Measurements from ENCODE around the gene CDIPT.

DNA sequence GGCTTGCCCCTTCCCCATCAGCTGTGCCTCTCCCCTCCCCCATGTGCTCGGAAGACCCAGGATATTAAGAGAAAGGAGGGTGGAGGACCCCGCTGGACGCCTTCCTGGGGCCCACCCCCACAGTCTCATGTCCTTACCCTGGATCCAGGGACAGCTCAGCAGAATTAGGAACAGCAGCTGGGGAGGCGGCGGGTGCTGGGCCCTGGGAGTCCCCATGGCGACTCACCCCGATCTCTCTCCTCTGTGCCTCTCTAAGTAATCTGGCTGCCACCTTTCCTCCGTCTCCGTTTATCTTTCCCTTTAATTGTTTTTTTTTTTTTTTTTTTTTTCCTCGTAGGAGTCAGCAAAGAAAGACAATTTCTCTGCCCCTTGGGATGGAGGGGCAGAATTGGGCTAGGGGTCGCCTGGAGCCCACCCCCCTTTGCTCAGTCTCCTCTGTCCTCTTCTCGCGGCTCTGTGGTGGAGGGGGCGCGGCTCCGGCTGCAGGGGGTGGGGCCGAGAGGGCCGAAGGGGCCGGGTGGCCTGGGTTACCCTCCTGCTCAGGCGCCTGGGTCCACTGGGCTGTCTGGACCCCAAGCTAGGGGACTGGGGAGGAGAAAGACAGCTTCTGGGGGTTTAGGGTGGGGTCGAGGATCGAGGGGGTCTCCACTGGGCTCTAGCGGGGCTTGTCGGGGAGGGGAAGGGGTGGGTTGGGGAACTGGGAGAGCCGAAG is 35.9 kb upstream of the CDIPT start:
- TF ChIP-seq POLR2A (IDR thresholded peaks at IDR 0.05) = no peak
- TF ChIP-seq, protein P1, sequence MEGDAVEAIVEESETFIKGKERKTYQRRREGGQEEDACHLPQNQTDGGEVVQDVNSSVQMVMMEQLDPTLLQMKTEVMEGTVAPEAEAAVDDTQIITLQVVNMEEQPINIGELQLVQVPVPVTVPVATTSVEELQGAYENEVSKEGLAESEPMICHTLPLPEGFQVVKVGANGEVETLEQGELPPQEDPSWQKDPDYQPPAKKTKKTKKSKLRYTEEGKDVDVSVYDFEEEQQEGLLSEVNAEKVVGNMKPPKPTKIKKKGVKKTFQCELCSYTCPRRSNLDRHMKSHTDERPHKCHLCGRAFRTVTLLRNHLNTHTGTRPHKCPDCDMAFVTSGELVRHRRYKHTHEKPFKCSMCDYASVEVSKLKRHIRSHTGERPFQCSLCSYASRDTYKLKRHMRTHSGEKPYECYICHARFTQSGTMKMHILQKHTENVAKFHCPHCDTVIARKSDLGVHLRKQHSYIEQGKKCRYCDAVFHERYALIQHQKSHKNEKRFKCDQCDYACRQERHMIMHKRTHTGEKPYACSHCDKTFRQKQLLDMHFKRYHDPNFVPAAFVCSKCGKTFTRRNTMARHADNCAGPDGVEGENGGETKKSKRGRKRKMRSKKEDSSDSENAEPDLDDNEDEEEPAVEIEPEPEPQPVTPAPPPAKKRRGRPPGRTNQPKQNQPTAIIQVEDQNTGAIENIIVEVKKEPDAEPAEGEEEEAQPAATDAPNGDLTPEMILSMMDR (IDR thresholded peaks at IDR 0.05) = no peak

All from heart left ventricle (tissue), 13 donors.